Kidney (tissue), 14 donors: ENCODE results near the gene DBNDD1. TPM values are rescaled to one million over a fixed set of nuclear protein-coding genes. Genes with fewer than 3 reads are reported as not detected.

Experiments
- DNase-seq, 5 donors: peaks; one replicate each; pipeline ENCODE4 v3.0.0-alpha.2; 2013 to 2020
- FAIRE-seq: peaks from 2 replicates; lab custom pipeline; 2012; peaks lifted over from hg19 to GRCh38; lab: Jason Lieb, UNC
- H3K27ac ChIP-seq, 2 donors: one replicate each; pipeline ENCODE4 v1.7.0; 2013; ENCODE audit warnings: low read depth in 2 of 2, low read length in 2 of 2, inconsistent platforms in 1 of 2
- H3K27me3 ChIP-seq: one replicate; pipeline ENCODE4 v1.7.1; 2013; ENCODE audit warnings: low read length, inconsistent platforms; ENCODE audit not compliant: control insufficient read depth, insufficient read depth
- H3K36me3 ChIP-seq, 3 donors: one replicate each; pipeline versions ENCODE4 v1.7.0 to v1.7.1; 2013; ENCODE audit warnings: low read length in 3 of 3, control low read depth in 1 of 3, inconsistent platforms in 1 of 3; ENCODE audit not compliant: insufficient read depth in 3 of 3, control insufficient read depth in 2 of 3
- H3K4me1 ChIP-seq, 3 donors: one replicate each; pipeline versions ENCODE4 v1.7.0 to v1.7.1; 2013; ENCODE audit warnings: low read length in 3 of 3, inconsistent platforms in 1 of 3, low read depth in 1 of 3; ENCODE audit not compliant: control insufficient read depth in 2 of 3, insufficient read depth in 2 of 3
- H3K4me3 ChIP-seq, 3 donors: one replicate each; pipeline versions ENCODE4 v1.7.0 to v1.8.1; 2013; ENCODE audit warnings: low read length in 3 of 3, control low read depth in 1 of 3, inconsistent platforms in 1 of 3
- H3K9ac ChIP-seq, 3 donors: one replicate each; pipeline versions ENCODE4 v1.7.0 to v1.7.1; 2013; ENCODE audit warnings: low read length in 3 of 3, control low read depth in 1 of 3, inconsistent platforms in 1 of 3
- H3K9me3 ChIP-seq, 3 donors: one replicate each; pipeline versions ENCODE4 v1.7.0 to v1.7.1; 2013; ENCODE audit warnings: low read length in 3 of 3, control low read depth in 1 of 3, inconsistent platforms in 1 of 3; ENCODE audit not compliant: control insufficient read depth in 2 of 3, insufficient read depth in 1 of 3
- intact Hi-C: fragments of 100-400 bp; cut with DNase I; formaldehyde crosslinking; loops from one replicate; pipeline ENCODE4 v1.11.1; 2022
- polyA plus RNA-seq: library from polyadenylated mRNA; stranded (reverse); fragments of 350-450 nt; fragmentation: Illumina TruSeq; extraction: RNeasy Lipid Tissue Mini Kit (QIAGEN cat#74804); gene quantifications from one replicate; pipeline ENCODE4 v1.2.3, GENCODE V29; 2014; ENCODE audit warnings: low read depth, low replicate concordance; ENCODE audit not compliant: insufficient read depth
- total RNA-seq: library from RNA; stranded (reverse); fragmentation: NEBNext Ultra II Directional; extraction: Animal tissue kit (Norgen Biotek cat#: 25700); gene quantifications from one replicate; pipeline ENCODE4 v1.2.1, GENCODE V29; 2021
- TF ChIP-seq, protein P1 (sequence below): IDR thresholded peaks from 3 replicates; pipeline ENCODE4 v1.5.1; 2012; ENCODE audit warnings: mild to moderate bottlenecking, moderate library complexity, borderline replicate concordance; ENCODE audit not compliant: insufficient read depth; ENCODE audit errors: extremely low read depth
- donor health status: control.
- donor health status: control.
- donor health status: control.
- donor health status: control.
- donor health status: control.
- donor health status: DM: yes; HTN: yes; CAD: no.
- donor health status: Normal renal cell carcinoma (clear cell type).

The DBNDD1 gene
- total and polyA plus RNA-seq, 2 donors from 2014 or later, result 15.1 to 16.3 TPM

DNA sequence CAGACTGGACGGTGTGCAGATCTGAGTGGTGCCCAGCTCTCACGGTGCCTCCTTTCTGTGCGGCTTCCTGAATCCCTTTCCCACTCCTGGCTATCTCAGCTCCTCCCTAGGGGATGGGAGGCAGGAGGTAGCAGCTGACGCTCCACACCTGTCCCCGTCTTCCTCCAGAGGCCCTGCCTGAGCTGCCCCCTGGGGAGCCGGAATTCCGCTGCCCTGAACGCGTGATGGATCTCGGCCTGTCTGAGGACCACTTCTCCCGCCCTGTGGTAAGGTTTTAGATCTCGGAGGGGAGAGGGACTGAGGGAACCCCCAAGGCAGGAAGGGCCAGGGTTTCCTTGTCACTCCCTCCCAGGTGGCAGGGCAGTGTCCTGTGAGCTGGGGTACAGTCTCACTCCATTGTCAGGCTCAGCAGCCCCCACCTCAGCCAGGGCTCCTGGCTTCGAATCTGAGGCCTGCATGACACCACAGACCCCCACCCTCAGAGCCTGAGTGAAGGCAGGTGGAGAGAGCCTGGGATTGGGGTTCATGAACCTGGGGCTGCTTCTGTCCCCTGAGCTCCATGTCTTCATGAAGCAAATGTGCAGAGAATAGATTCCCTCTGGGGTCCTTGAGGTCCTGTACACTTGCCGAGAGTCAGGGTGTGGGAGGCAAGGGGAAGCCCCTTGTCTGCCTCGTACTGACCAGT lies 64.1 kb downstream of the DBNDD1 start:
- Histone ChIP-seq H3K4me1 (no peaks in the 10 kb centered on the region), H3K9me3 (no peaks in the 10 kb centered on the region), H3K27ac (no peak overlapping the region), H3K27me3 (no peaks in the 10 kb centered on the region), H3K9ac (no peak overlapping the region), H3K36me3 (peaks cover 0 to 11% (median 6%) of the 10 kb centered on the region in 3 donors), H3K4me3 (no peak overlapping the region)
- DNase-seq (no peak), FAIRE-seq (no peak)
- intact Hi-C loops, result no loop called here
- TF ChIP-seq, protein P1, sequence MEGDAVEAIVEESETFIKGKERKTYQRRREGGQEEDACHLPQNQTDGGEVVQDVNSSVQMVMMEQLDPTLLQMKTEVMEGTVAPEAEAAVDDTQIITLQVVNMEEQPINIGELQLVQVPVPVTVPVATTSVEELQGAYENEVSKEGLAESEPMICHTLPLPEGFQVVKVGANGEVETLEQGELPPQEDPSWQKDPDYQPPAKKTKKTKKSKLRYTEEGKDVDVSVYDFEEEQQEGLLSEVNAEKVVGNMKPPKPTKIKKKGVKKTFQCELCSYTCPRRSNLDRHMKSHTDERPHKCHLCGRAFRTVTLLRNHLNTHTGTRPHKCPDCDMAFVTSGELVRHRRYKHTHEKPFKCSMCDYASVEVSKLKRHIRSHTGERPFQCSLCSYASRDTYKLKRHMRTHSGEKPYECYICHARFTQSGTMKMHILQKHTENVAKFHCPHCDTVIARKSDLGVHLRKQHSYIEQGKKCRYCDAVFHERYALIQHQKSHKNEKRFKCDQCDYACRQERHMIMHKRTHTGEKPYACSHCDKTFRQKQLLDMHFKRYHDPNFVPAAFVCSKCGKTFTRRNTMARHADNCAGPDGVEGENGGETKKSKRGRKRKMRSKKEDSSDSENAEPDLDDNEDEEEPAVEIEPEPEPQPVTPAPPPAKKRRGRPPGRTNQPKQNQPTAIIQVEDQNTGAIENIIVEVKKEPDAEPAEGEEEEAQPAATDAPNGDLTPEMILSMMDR, result no peak

Other genes starting within 250 kb of the DBNDD1 start
- gene FANCA, start 202.8 kb downstream of the DBNDD1 start, total RNA-seq, result 8.9 TPM
- gene FANCA, start 202.8 kb downstream of the DBNDD1 start, polyA plus RNA-seq, result 2.2 TPM
- gene SPIRE2, start 191.0 kb downstream of the DBNDD1 start, total RNA-seq, result 6.5 TPM
- 2.9 TPM for gene SPIRE2, start 191.0 kb downstream of the DBNDD1 start, polyA plus RNA-seq
- gene TCF25, start 145.9 kb downstream of the DBNDD1 start, total RNA-seq, result 209 TPM
- gene TCF25, start 145.9 kb downstream of the DBNDD1 start, polyA plus RNA-seq, result 157 TPM
- gene MC1R, start 100.6 kb downstream of the DBNDD1 start, total RNA-seq, result 13.5 TPM
- 2.1 TPM for gene MC1R, start 100.6 kb downstream of the DBNDD1 start, polyA plus RNA-seq
- gene TUBB3, start 96.1 kb downstream of the DBNDD1 start, total RNA-seq, result 35.0 TPM
- gene TUBB3, start 96.1 kb downstream of the DBNDD1 start, polyA plus RNA-seq, result 3.4 TPM
- 66.2 TPM for gene DEF8, start 70.7 kb downstream of the DBNDD1 start, total RNA-seq
- gene DEF8, start 70.7 kb downstream of the DBNDD1 start, polyA plus RNA-seq, result 39.3 TPM
- not detected for gene PRDM7, start 57.9 kb upstream of the DBNDD1 start, total RNA-seq
- gene PRDM7, start 57.9 kb upstream of the DBNDD1 start, polyA plus RNA-seq, result not detected